BLaER1 treated with 17β-estradiol and CSF1 and Interleukin-3, amounts not matched to agents 10 nM and 100 nM (cell line): ENCODE results near the gene PARP6.

Source experiments
- H3K27ac ChIP-seq, 11 experiments: shearing (Covaris generic); formaldehyde crosslinking; 2 replicates each; pipeline ENCODE4 v1.8.1; 2022
- H3K27me3 ChIP-seq, 11 experiments: shearing (Covaris generic); formaldehyde crosslinking; 2 replicates each; pipeline ENCODE4 v1.8.1; 2022
- H3K36me3 ChIP-seq, 11 experiments: shearing (Covaris generic); formaldehyde crosslinking; 2 replicates each; pipeline ENCODE4 v1.8.1; 2022
- H3K4me1 ChIP-seq, 10 experiments: shearing (Covaris generic); formaldehyde crosslinking; 2 replicates each; pipeline ENCODE4 v1.8.1; 2022
- H3K4me2 ChIP-seq, 11 experiments: shearing (Covaris generic); formaldehyde crosslinking; 2 replicates each; pipeline ENCODE4 v1.8.1; 2022
- H3K4me3 ChIP-seq, 10 experiments: shearing (Covaris generic); formaldehyde crosslinking; 2 replicates each; pipeline ENCODE4 v1.8.1; 2022
- H3K9ac ChIP-seq, 11 experiments: shearing (Covaris generic); formaldehyde crosslinking; 2 replicates each; pipeline ENCODE4 v1.8.1; 2022
- H3K9me3 ChIP-seq, 11 experiments: shearing (Covaris generic); formaldehyde crosslinking; replicated peaks in 1 of 11; 2 replicates each; pipeline ENCODE4 v1.8.1; 2022
- H4K20me1 ChIP-seq, 11 experiments: shearing (Covaris generic); formaldehyde crosslinking; 2 replicates each; pipeline ENCODE4 v1.8.1; 2022
- Cebpa-rat ChIP-seq, 11 experiments: shearing (Covaris generic); IDR thresholded peaks; 2 replicates each; pipeline ENCODE4 v1.8.1; 2022

Gene PARP6

DNA sequence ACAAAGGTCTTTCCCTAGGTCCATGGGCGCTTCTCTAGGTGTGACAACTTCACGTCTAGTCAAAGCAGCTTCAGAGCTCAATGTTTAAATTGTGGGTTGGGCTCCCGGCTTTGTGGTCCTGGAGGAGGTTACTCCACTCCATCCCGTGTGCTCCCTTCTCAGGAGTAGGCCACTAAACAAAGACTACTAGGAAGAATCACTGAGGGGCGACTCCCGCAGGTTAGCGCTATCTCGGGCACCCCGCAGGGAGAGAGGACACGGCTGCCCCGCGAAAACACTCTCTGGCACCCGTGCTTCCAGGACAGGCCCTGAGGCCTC, 500 bp downstream of the PARP6 start:
- Histone ChIP-seq H3K9ac (peak overlapping the region; percentile 83 to 99 (median 94)), H3K27me3 (no peaks in the 10 kb centered on the region), H3K4me1 (peaks cover 25 to 31% (median 28%) of the 10 kb centered on the region in 10 experiments), H3K9me3 (no peaks in the 10 kb centered on the region), H4K20me1 (peaks cover 0 to 29% (median 8%) of the 10 kb centered on the region in 11 experiments; a peak in 6 of 22 replicates), H3K36me3 (peaks cover 22 to 39% (median 34%) of the 10 kb centered on the region in 11 experiments), H3K4me3 (peak overlapping the region; percentile 81 to 100 (median 91)), H3K4me2 (peak overlapping the region; percentile 80 to 92 (median 88)), H3K27ac (peak overlapping the region; percentile 79 to 96 (median 89))
- no peak for TF ChIP-seq Cebpa-rat (IDR thresholded peaks at IDR 0.05)

DNA sequence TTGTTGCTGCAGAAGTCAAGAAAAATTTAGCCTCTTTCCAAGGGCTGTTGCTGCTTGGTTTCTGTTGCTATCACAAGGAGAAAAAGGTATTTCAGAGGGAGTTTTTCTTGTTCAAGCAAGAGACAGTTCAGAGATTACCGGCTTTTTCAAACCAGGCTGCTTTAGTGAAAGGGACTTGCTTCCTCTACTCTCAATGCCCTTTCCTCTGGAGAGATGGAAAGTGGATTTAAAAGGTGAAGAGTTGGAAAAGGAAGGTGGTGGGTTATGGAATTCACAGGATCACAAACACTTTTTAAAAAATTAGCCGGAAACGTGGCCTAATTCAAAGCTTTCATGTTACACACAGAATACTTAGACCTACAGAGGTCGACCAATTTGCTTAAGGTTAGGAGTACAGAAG, 1.1 kb downstream of the PARP6 start:
- Histone ChIP-seq H3K36me3 (peaks cover 28 to 45% (median 40%) of the 10 kb centered on the region in 11 experiments), H3K4me2 (peak overlapping the region; percentile 80 to 92 (median 88)), H3K4me3 (peak overlapping the region; percentile 81 to 100 (median 91)), H3K9me3 (no peaks in the 10 kb centered on the region), H3K4me1 (peaks cover 25 to 31% (median 28%) of the 10 kb centered on the region in 10 experiments), H4K20me1 (peaks cover 0 to 33% (median 8%) of the 10 kb centered on the region in 11 experiments; a peak in 6 of 22 replicates), H3K9ac (peak overlapping the region; percentile 83 to 99 (median 94); a peak in 21 of 22 replicates), H3K27me3 (no peaks in the 10 kb centered on the region), H3K27ac (peak overlapping the region in 4 of 11 experiments; percentile 1 to 96 (median 91); a peak in 4 of 22 replicates)
- TF ChIP-seq Cebpa-rat (IDR thresholded peaks at IDR 0.05) = no peak

DNA sequence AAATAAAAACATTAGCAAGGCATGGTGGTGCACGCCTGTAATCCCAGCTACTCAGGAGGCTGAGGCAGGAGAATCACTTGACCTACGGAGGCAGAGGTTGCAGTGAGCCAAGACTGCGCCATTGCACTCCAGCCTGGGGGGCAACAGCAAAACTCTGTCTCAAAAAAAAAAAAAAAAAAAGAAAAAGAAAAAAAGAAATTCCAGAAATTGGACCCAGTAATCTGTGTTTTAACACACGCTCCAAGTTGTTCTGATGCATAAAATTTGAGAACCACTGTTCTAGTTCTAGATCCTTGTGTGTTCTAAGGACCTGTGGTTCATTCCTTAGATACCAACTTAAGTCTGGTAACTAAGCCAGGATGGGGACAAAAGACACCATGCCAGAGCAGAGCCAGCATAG, 2.6 kb downstream of the PARP6 start:
- Histone ChIP-seq H3K4me3 (no peak overlapping the region), H3K27ac (no peak overlapping the region), H4K20me1 (peaks cover 0 to 40% (median 8%) of the 10 kb centered on the region in 11 experiments; a peak in 6 of 22 replicates), H3K27me3 (no peaks in the 10 kb centered on the region), H3K9ac (no peak overlapping the region), H3K4me2 (peak overlapping the region in 2 of 11 experiments; percentile 90; a peak in 2 of 22 replicates), H3K36me3 (peaks cover 43 to 60% (median 55%) of the 10 kb centered on the region in 11 experiments), H3K4me1 (peaks cover 25 to 31% (median 28%) of the 10 kb centered on the region in 10 experiments), H3K9me3 (no peaks in the 10 kb centered on the region)
- TF ChIP-seq Cebpa-rat (IDR thresholded peaks at IDR 0.05) = no peak

DNA sequence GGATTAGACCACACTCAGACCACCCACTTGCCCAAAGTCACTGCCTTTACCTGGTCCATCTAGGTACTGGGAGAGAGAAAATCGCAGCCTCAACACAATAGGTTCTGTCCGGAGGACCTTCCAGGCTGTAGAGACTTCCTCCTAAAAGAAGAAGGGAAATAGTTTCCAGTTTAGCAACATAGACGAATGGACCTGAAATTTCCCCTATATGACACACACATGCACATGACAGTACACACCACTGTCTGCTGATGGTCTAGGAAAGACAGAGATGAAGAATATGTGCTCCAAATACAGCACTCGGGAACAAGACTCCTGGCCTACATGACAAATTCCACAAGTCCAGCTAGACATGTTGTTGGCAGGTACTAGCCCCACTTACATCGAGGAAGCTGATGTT, 7.3 kb downstream of the PARP6 start:
- Histone ChIP-seq H3K27ac (no peak overlapping the region), H3K27me3 (no peaks in the 10 kb centered on the region), H3K9ac (no peak overlapping the region), H3K4me1 (peaks cover 0 to 5% (median 1%) of the 10 kb centered on the region in 10 experiments; a peak in 7 of 20 replicates), H3K4me2 (no peak overlapping the region), H3K36me3 (peaks cover 90 to 100% (median 99%) of the 10 kb centered on the region in 11 experiments), H3K9me3 (no peaks in the 10 kb centered on the region), H4K20me1 (peaks cover 0 to 40% (median 8%) of the 10 kb centered on the region in 11 experiments; a peak in 6 of 22 replicates), H3K4me3 (no peak overlapping the region)
- TF ChIP-seq Cebpa-rat (IDR thresholded peaks at IDR 0.05) = no peak

DNA sequence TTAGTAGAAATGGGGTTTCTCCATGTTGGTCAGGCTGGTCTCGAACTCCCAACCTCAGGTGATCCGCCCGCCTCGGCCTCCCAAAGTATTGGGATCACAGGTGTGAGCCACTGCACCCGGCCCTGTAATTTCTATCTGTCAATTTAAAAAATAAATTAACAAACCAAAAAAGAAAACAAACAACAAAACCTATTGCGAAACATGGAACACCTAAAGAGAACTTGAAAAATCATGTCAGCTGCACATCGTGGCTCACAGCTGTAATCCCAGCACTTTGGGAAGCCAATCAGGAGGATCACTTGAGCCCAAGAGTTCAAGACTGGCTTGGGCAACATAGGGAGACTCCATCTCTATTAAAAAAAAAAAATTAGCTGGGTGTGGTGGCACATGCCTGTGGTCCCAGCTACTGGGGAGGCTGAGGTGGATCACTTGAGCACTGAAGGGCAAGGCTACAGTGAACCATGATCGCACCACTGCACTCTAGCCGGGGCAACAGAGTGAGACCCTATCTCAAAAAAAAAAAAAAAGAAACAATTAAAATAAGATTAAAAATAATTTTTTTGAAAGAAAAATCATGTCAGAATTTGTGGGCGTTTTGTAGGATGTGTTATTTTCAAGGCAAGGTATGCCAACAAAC, 19.6 kb downstream of the PARP6 start:
- Histone ChIP-seq H3K27ac (no peak overlapping the region), H3K4me1 (peaks cover 0 to 25% (median 6%) of the 10 kb centered on the region in 10 experiments; a peak in 10 of 20 replicates), H3K4me3 (no peak overlapping the region), H3K27me3 (no peaks in the 10 kb centered on the region), H3K9ac (no peak overlapping the region), H3K36me3 (peaks cover 85 to 100% (median 96%) of the 10 kb centered on the region in 11 experiments), H3K9me3 (no peaks in the 10 kb centered on the region), H3K4me2 (no peak overlapping the region), H4K20me1 (no peaks in the 10 kb centered on the region; a peak in 2 of 22 replicates)
- TF ChIP-seq Cebpa-rat (IDR thresholded peaks at IDR 0.05) = peak in 4 of 11 experiments; percentile 17 to 70 (median 51); a peak in 5 of 22 replicates

DNA sequence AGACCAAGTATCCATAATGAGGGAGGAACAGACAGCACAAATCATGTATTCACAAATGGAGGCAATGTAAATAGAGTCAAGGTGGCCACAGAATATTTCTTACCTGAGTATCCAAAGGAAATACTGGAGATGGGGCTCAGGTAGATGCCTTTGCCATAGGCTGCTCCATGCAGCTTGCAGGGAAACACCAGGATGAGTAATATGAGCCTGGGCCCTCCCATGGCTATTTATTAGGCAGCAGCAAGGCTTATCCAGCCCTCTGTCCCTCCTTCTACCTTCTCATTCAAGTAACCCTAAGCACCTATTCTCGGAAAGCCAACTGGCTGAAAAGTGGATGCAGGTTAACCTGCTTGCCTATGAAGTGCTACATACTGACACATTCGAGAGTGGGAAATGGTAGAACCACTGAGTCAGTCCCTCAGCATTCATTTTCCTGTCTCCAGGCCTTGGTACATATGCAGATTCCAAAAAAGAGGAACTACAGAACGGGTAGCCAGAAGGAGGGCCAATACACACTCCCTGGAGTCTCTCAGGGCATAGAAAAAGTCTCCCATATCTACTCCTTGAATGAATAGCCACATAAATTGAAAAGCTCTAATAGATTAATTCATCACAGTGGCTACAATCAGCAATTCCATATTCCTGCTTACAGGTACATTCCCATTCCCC, 23.1 kb downstream of the PARP6 start:
- H3K36me3 ChIP-seq = peaks cover 83 to 98% (median 92%) of the 10 kb centered on the region in 11 experiments
- H3K4me1 ChIP-seq = peaks cover 0 to 25% (median 6%) of the 10 kb centered on the region in 10 experiments; a peak in 10 of 20 replicates
- H3K9ac ChIP-seq = no peak overlapping the region
- H3K27me3 ChIP-seq = no peaks in the 10 kb centered on the region
- no peaks in the 10 kb centered on the region; a peak in 2 of 22 replicates for H4K20me1 ChIP-seq
- H3K4me3 ChIP-seq = no peak overlapping the region
- peak overlapping the region in 1 of 11 experiments; percentile 3; a peak in 2 of 22 replicates for H3K27ac ChIP-seq
- no peak for TF ChIP-seq Cebpa-rat (IDR thresholded peaks at IDR 0.05)
- H3K9me3 ChIP-seq = no peaks in the 10 kb centered on the region
- H3K4me2 ChIP-seq = peak overlapping the region in 4 of 11 experiments; percentile 6 to 71 (median 60); a peak in 8 of 22 replicates

DNA sequence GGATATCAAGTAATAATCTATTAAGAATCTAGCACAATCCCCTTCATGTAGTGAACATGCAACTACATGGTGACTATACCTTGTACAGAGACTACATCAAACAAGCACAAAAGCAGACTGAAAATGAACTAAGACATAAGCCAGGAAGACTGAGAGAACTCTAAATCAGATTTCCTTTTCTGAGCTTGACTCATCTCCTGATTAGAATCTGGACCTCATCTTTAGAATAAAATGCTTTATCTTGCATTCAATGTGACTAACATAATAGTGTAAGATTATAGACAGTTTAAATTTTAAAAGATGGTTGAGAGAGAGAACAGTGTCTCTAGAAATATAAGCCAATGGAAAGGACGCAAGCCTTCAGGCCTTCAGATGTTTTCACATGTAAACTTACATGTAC, 23.8 kb downstream of the PARP6 start:
- no peaks in the 10 kb centered on the region for H3K27me3 ChIP-seq
- no peaks in the 10 kb centered on the region; a peak in 2 of 22 replicates for H4K20me1 ChIP-seq
- peaks cover 0 to 25% (median 6%) of the 10 kb centered on the region in 10 experiments; a peak in 10 of 20 replicates for H3K4me1 ChIP-seq
- no peak overlapping the region for H3K4me3 ChIP-seq
- H3K9ac ChIP-seq = no peak overlapping the region
- H3K27ac ChIP-seq = no peak overlapping the region
- peak overlapping the region in 2 of 11 experiments; percentile 61 to 71; a peak in 3 of 22 replicates for H3K4me2 ChIP-seq
- peaks cover 83 to 98% (median 92%) of the 10 kb centered on the region in 11 experiments for H3K36me3 ChIP-seq
- H3K9me3 ChIP-seq = no peaks in the 10 kb centered on the region
- TF ChIP-seq Cebpa-rat (IDR thresholded peaks at IDR 0.05) = no peak

DNA sequence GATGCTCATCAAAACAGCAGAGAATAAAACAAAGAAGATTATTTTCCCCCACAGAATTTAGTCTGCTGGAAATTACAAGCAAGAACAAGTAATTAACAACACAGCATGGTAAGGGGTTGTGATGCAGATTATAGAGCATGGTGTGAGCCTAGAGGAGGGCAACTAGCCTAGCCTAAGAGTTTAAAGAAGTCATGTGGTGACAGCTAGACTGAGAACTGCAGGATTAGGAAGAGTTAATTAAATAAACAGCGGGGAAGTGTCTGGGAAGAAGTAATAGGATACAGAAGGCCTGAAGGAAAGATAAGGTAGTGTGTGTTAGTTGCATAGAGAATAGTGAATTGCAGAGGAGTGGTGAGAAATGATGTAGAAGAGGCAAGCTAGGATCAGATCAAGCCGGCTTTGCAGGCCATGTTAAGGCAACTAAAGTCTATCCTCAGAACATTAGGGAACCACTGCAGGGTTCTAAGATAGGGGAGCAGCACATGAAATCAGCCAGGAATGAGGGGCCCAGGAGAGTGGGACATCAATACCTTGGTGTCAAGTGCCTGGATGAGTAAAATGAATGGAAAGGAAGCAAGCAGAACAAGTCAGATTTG, 29.5 kb downstream of the PARP6 start:
- H3K9me3 ChIP-seq = no peaks in the 10 kb centered on the region
- H3K9ac ChIP-seq = no peak overlapping the region
- peaks cover 67 to 95% (median 86%) of the 10 kb centered on the region in 11 experiments for H3K36me3 ChIP-seq
- peaks cover 3 to 25% (median 11%) of the 10 kb centered on the region in 10 experiments for H3K4me1 ChIP-seq
- H3K27ac ChIP-seq = no peak overlapping the region; a peak in 1 of 22 replicates
- H3K4me3 ChIP-seq = no peak overlapping the region
- no peaks in the 10 kb centered on the region for H3K27me3 ChIP-seq
- TF ChIP-seq Cebpa-rat (IDR thresholded peaks at IDR 0.05) = no peak
- no peaks in the 10 kb centered on the region for H4K20me1 ChIP-seq
- no peak overlapping the region for H3K4me2 ChIP-seq

DNA sequence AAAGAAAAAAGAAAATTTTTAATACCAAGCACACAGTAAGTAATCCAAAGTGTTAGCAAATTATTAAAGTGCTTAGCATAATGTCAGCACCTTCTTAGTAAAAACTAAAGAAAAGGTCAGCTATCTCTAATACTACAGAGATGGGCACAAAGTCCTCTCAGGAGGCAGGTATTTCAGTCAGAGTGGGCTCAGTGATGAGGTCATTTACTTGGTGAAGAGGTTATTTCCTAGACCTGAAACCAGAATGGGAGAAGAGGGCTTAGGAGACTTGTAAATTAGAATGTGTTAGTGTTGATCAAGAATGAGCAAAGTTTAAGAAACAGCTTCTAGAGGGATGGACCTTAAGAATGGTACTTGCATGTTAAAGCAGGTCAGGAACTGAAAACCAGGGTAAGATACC, 32.7 kb downstream of the PARP6 start:
- Histone ChIP-seq H3K4me3 (no peak overlapping the region), H4K20me1 (no peaks in the 10 kb centered on the region), H3K27me3 (no peaks in the 10 kb centered on the region), H3K4me2 (no peak overlapping the region), H3K9ac (no peak overlapping the region), H3K27ac (peak overlapping the region in 4 of 11 experiments; percentile 24 to 99 (median 96); a peak in 5 of 22 replicates), H3K9me3 (no peaks in the 10 kb centered on the region), H3K36me3 (peaks cover 43 to 63% (median 57%) of the 10 kb centered on the region in 11 experiments), H3K4me1 (peaks cover 19 to 53% (median 38%) of the 10 kb centered on the region in 10 experiments)
- TF ChIP-seq Cebpa-rat (IDR thresholded peaks at IDR 0.05) = no peak
